HL-60 (cell line): ENCODE results near the gene ADIG.

ENCODE experiments used
- GABPA ChIP-seq: IDR thresholded peaks from 2 replicates; pipeline ENCODE4 v1.6.1; 2012; ENCODE audit warnings: low read depth
- TF ChIP-seq, protein P1 (sequence below): IDR thresholded peaks from one replicate; pipeline ENCODE4 v1.5.1; 2011; ENCODE audit warnings: low read length, control low read depth, inconsistent platforms; ENCODE audit not compliant: insufficient read depth
- TF ChIP-seq, protein P2 (sequence below): IDR thresholded peaks from 2 replicates; pipeline ENCODE4 v1.6.1; 2012; ENCODE audit warnings: low read depth; ENCODE audit not compliant: insufficient replicate concordance

- TF ChIP-seq, protein P1, sequence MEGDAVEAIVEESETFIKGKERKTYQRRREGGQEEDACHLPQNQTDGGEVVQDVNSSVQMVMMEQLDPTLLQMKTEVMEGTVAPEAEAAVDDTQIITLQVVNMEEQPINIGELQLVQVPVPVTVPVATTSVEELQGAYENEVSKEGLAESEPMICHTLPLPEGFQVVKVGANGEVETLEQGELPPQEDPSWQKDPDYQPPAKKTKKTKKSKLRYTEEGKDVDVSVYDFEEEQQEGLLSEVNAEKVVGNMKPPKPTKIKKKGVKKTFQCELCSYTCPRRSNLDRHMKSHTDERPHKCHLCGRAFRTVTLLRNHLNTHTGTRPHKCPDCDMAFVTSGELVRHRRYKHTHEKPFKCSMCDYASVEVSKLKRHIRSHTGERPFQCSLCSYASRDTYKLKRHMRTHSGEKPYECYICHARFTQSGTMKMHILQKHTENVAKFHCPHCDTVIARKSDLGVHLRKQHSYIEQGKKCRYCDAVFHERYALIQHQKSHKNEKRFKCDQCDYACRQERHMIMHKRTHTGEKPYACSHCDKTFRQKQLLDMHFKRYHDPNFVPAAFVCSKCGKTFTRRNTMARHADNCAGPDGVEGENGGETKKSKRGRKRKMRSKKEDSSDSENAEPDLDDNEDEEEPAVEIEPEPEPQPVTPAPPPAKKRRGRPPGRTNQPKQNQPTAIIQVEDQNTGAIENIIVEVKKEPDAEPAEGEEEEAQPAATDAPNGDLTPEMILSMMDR: no peak
- TF ChIP-seq GABPA: no peak
- TF ChIP-seq, protein P2, sequence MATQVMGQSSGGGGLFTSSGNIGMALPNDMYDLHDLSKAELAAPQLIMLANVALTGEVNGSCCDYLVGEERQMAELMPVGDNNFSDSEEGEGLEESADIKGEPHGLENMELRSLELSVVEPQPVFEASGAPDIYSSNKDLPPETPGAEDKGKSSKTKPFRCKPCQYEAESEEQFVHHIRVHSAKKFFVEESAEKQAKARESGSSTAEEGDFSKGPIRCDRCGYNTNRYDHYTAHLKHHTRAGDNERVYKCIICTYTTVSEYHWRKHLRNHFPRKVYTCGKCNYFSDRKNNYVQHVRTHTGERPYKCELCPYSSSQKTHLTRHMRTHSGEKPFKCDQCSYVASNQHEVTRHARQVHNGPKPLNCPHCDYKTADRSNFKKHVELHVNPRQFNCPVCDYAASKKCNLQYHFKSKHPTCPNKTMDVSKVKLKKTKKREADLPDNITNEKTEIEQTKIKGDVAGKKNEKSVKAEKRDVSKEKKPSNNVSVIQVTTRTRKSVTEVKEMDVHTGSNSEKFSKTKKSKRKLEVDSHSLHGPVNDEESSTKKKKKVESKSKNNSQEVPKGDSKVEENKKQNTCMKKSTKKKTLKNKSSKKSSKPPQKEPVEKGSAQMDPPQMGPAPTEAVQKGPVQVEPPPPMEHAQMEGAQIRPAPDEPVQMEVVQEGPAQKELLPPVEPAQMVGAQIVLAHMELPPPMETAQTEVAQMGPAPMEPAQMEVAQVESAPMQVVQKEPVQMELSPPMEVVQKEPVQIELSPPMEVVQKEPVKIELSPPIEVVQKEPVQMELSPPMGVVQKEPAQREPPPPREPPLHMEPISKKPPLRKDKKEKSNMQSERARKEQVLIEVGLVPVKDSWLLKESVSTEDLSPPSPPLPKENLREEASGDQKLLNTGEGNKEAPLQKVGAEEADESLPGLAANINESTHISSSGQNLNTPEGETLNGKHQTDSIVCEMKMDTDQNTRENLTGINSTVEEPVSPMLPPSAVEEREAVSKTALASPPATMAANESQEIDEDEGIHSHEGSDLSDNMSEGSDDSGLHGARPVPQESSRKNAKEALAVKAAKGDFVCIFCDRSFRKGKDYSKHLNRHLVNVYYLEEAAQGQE: no peak
These were observed at the start of gene ADIG for GRCh38 chr20:38581013-38581412.
